Neural crest cell (in vitro differentiated cells): ENCODE measurements around the gene MPDZ. TPM values are rescaled to one million over a fixed set of nuclear protein-coding genes. Genes with fewer than 3 reads are reported as not detected.

Experiments used
- DNase-seq: peaks from one replicate; pipeline ENCODE4 v3.0.0; 2021; ENCODE audit warnings: low read depth, mixed read lengths, low spot score
- H3K27ac Mint-ChIP-seq: one replicate; pipeline ENCODE4 v1.8.0; 2021; ENCODE audit warnings: mild to moderate bottlenecking, mixed read lengths; ENCODE audit not compliant: unreplicated experiment
- H3K27me3 Mint-ChIP-seq: 2 replicates; pipeline ENCODE4 v1.8.0; 2021; ENCODE audit warnings: low read depth, mild to moderate bottlenecking, mixed read lengths
- H3K36me3 Mint-ChIP-seq: 2 replicates; pipeline ENCODE4 v1.8.0; 2021; ENCODE audit warnings: low read depth, mild to moderate bottlenecking, mixed read lengths
- H3K4me1 Mint-ChIP-seq: 2 replicates; pipeline ENCODE4 v1.8.0; 2021; ENCODE audit warnings: mixed read lengths
- H3K4me3 Mint-ChIP-seq: one replicate; pipeline ENCODE4 v1.8.0; 2021; ENCODE audit warnings: mild to moderate bottlenecking, mixed read lengths
- H3K9me3 Mint-ChIP-seq: 2 replicates; pipeline ENCODE4 v1.8.0; 2021; ENCODE audit warnings: mixed read lengths
- long read RNA-seq: library from polyadenylated mRNA; unstranded; transcript quantifications from one replicate; pipeline ENCODE4 v2.0.0, GENCODE V29; 2020
- total RNA-seq: library from RNA; stranded (reverse); gene quantifications from 2 replicates; pipeline ENCODE4 v1.2.1, GENCODE V29; 2021
- TF ChIP-seq, protein P1 (sequence below): fragments of 200-600 bp; sonication (generic); conservative IDR thresholded peaks from 2 replicates; pipeline ENCODE4 v1.5.0; 2021; ENCODE audit warnings: antibody characterized with exemption, mild to moderate bottlenecking

Gene MPDZ, protein sequence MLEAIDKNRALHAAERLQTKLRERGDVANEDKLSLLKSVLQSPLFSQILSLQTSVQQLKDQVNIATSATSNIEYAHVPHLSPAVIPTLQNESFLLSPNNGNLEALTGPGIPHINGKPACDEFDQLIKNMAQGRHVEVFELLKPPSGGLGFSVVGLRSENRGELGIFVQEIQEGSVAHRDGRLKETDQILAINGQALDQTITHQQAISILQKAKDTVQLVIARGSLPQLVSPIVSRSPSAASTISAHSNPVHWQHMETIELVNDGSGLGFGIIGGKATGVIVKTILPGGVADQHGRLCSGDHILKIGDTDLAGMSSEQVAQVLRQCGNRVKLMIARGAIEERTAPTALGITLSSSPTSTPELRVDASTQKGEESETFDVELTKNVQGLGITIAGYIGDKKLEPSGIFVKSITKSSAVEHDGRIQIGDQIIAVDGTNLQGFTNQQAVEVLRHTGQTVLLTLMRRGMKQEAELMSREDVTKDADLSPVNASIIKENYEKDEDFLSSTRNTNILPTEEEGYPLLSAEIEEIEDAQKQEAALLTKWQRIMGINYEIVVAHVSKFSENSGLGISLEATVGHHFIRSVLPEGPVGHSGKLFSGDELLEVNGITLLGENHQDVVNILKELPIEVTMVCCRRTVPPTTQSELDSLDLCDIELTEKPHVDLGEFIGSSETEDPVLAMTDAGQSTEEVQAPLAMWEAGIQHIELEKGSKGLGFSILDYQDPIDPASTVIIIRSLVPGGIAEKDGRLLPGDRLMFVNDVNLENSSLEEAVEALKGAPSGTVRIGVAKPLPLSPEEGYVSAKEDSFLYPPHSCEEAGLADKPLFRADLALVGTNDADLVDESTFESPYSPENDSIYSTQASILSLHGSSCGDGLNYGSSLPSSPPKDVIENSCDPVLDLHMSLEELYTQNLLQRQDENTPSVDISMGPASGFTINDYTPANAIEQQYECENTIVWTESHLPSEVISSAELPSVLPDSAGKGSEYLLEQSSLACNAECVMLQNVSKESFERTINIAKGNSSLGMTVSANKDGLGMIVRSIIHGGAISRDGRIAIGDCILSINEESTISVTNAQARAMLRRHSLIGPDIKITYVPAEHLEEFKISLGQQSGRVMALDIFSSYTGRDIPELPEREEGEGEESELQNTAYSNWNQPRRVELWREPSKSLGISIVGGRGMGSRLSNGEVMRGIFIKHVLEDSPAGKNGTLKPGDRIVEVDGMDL (N-terminal part only)
- total RNA-seq: 69.4 and 76.1 TPM in 2 replicates
- long read RNA-seq, partial matches to known transcripts: 62 of 81 reads
- long read RNA-seq, other reads (novel, unspliced or antisense): 19 of 81 reads

DNA sequence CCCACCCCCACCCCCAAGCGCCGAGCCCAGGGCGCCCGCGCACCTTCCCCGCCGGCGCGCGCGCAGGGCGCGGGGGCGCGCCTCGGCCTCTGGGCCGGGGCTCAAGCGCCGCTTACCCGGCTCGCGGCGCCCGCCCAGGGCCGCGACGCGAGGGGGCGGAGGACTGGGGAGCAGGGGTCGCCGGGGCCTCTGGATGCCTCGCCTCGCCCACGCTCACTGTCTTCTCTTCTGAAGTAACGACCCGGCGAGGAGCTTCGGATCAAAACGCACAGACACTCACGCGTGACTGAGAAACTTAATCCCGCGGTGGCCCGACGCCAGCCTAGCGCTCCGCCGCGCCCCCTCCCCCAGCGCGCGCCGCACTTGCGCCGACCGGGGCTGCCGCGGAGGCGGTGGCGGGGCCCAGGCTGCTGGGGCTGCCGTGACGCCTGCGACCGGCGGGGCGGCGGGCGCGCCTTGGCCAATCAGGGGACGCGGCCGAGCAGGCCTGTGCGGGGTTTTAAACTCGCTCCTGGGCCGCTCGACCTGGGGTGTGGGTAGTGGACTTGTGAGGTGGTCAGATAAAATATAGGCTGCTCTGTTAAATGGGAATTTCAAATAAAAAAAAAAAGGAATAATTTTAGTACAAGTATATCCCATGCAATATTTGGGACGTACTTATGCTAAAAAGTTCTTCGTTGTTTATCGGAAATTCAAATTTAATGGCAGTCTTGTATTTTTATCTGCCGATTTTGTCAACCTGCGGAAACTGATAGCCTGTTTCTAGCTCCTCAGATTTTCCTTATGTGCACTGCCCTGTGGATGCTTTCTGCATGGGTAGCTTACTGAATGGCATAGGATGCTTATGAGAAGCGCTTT is at the start of gene MPDZ:
Gene MPDZ (minus strand): TSS at position 409 of the 858 bp plus-strand sequence. CDS start 29,377 bp downstream, outside the sequence.
- Mint-ChIP-seq H3K9me3 (no peaks in the 10 kb centered on the region), H3K27ac (peak within 1 kb of the TSS; percentile 100), H3K36me3 (peaks cover 3% of the 10 kb centered on the region), H3K4me3 (peak within 1 kb of the TSS; percentile 99), H3K27me3 (no peaks in the 10 kb centered on the region), H3K4me1 (peaks cover 52% of the 10 kb centered on the region)
- DNase-seq: peak; percentile 56
- TF ChIP-seq, protein P1, sequence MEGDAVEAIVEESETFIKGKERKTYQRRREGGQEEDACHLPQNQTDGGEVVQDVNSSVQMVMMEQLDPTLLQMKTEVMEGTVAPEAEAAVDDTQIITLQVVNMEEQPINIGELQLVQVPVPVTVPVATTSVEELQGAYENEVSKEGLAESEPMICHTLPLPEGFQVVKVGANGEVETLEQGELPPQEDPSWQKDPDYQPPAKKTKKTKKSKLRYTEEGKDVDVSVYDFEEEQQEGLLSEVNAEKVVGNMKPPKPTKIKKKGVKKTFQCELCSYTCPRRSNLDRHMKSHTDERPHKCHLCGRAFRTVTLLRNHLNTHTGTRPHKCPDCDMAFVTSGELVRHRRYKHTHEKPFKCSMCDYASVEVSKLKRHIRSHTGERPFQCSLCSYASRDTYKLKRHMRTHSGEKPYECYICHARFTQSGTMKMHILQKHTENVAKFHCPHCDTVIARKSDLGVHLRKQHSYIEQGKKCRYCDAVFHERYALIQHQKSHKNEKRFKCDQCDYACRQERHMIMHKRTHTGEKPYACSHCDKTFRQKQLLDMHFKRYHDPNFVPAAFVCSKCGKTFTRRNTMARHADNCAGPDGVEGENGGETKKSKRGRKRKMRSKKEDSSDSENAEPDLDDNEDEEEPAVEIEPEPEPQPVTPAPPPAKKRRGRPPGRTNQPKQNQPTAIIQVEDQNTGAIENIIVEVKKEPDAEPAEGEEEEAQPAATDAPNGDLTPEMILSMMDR: no peak

DNA sequence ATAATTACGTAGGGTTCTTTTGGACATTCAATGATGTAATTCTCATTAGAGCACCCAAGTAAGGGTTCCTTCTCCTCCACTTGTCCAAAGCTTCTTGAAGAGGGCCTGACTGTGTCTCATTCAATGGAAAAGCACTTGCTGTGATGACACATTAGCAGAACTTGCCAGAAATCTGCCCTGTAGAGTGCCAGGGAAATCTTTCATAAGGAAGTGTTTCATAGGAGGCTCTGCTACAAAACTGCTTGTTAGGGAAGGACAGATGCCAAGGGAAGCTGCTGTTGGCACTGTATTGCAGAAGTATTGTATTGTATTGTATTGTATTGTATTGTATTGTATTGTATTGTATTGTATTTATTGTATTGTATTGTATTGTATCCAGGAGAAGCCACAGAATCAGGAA is 45.5 kb upstream of the MPDZ start:
- H3K9me3 Mint-ChIP-seq: no peaks in the 10 kb centered on the region
- H3K36me3 Mint-ChIP-seq: no peaks in the 10 kb centered on the region

DNA sequence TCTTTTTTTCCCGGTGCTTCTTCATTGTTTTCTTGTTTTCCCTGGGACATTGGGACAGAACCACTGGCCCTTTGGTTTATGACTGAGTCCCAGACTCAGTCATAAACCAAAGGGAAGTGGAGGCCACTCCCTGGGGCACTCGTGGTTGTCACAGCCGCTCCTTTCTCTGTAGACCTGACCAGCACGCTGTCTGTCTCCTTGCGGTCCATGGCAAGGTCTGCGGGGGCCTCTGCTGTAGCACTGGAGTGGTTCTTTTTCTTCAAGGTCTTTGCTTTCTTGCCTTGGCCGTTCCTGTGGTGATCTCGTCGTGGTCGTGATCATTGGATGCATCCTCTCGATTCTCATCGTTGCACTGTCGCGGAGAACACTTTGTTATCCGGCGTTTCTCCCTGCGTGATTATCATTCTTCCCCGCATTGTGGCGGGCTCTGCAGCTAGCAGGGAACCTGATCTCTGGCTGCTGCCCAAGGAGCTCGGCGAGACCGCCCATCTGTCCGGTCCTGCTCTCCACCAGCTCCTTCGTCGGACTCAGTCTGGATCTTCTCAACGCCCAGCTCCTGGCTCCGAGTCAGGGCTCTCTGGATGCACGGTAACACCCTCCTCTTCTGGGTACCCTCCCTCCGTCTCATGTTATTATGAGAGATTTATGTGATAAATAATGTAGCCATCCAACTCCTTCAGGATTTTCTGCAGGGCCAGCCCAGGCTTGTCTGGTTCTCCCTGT is 43.5 kb upstream of the MPDZ start:
- Mint-ChIP-seq H3K9me3 (peaks cover 6% of the 10 kb centered on the region), H3K27ac (no peak overlapping the region), H3K27me3 (no peaks in the 10 kb centered on the region), H3K4me3 (no peak overlapping the region), H3K36me3 (no peaks in the 10 kb centered on the region), H3K4me1 (no peaks in the 10 kb centered on the region)
- TF ChIP-seq, protein P1: no peak
- no peak for DNase-seq

More for the DNA sequence above, 45.5 kb upstream of the MPDZ start:
- Mint-ChIP-seq H3K4me3 (no peak overlapping the region), H3K27ac (no peak overlapping the region), H3K27me3 (no peaks in the 10 kb centered on the region), H3K4me1 (no peaks in the 10 kb centered on the region)
- no peak for DNase-seq
- TF ChIP-seq, protein P1: no peak

DNA sequence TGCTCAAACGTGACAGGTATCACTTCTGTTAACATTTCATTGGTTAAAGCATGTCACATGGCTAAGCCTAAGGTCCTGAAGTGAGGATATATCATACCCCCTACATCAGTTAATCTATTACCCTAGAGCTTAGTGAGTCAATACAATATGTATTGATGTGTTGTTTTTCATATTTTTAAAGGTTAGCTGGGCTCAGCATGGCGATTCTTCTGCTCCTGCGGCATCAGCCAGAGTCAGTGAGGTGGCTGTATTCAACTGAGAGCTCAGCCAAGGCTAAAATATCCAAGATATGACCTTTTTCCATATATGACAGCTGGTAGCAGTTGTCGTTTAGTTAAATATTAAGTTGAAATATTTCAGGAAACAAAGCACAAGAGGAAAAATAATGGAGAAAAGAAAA is 38.5 kb upstream of the MPDZ start:
- no peak overlapping the region for H3K27ac Mint-ChIP-seq
- no peak for DNase-seq
- peaks cover 9% of the 10 kb centered on the region for H3K9me3 Mint-ChIP-seq
- no peaks in the 10 kb centered on the region for H3K27me3 Mint-ChIP-seq
- H3K36me3 Mint-ChIP-seq: peaks cover 3% of the 10 kb centered on the region
- TF ChIP-seq, protein P1: no peak
- no peak overlapping the region for H3K4me3 Mint-ChIP-seq
- no peaks in the 10 kb centered on the region for H3K4me1 Mint-ChIP-seq
